Measurements from ENCODE around the gene DNAJB8. TPM values are rescaled to one million over a fixed set of nuclear protein-coding genes. Genes with fewer than 3 reads are reported as not detected.

Gene DNAJB8
- total RNA-seq, 1 experiment from 2014 or later: not detected

- Histone ChIP-seq H4K5ac (ENCODE audit: insufficient read length, low read depth, low read length) (no peak overlapping the region), H3K4ac (ENCODE audit: low read depth, low read length) (no peak overlapping the region), H3K4me1 (ENCODE audit: insufficient read depth, low read length) (no peaks in the 10 kb centered on the region; the same call in 1 of the 2 replicates), H4K20me1 (ENCODE audit: control insufficient read depth, insufficient read depth, insufficient read length) (no peaks in the 10 kb centered on the region), H3K79me2 (ENCODE audit: insufficient read depth, low read length) (no peaks in the 10 kb centered on the region), H3K9me3 (ENCODE audit: control insufficient read depth, low read depth, low read length) (no peaks in the 10 kb centered on the region), H2AK5ac (ENCODE audit: insufficient read length, low read length) (no peak overlapping the region), H2AFZ (ENCODE audit: low read length) (no peak overlapping the region), H3K4me2 (ENCODE audit: insufficient read depth, insufficient read length, low read length) (no peak overlapping the region), H2BK12ac (ENCODE audit: insufficient read length, low read depth, low read length) (no peak overlapping the region), H3K79me1 (ENCODE audit: insufficient read depth, low read depth, low read length, poor library complexity, severe bottlenecking) (no peaks in the 10 kb centered on the region), H3K9ac (ENCODE audit: extremely low read depth, insufficient read length, low read length) (no peak overlapping the region), H3K27ac (ENCODE audit: insufficient read length, low read depth, low read length) (no peak overlapping the region), H3K14ac (ENCODE audit: insufficient read depth, low read length) (no peak overlapping the region; the same call in 1 of the 2 replicates), H3K23me2 (ENCODE audit: insufficient read length, low read depth, low read length, poor library complexity, severe bottlenecking) (no peaks in the 10 kb centered on the region), H3K18ac (ENCODE audit: insufficient read length, low read depth, low read length) (no peak overlapping the region), H2BK120ac (ENCODE audit: low read depth, low read length, poor library complexity, severe bottlenecking) (no peak overlapping the region), H2BK20ac (ENCODE audit: low read depth, low read length, poor library complexity, severe bottlenecking) (no peak overlapping the region), H4K8ac (replicated peaks; ENCODE audit: insufficient read length, low read depth, low read length) (no peak overlapping the region), H2BK15ac (ENCODE audit: low read depth, low read length) (no peak overlapping the region), H3K56ac (ENCODE audit: insufficient read length, low read depth, low read length) (no peak overlapping the region), H3K23ac (ENCODE audit: insufficient read length, low read depth, low read length) (no peak overlapping the region), H2BK5ac (ENCODE audit: insufficient read length, low read length) (no peak overlapping the region), H3T11ph (ENCODE audit: low read length) (no peak overlapping the region), H4K91ac (ENCODE audit: insufficient read length, low read depth, low read length) (no peak overlapping the region), H3K27me3 (ENCODE audit: insufficient read depth, low read length) (no peaks in the 10 kb centered on the region)
- Mint-ChIP-seq H3K27ac (peak overlapping the region in 2 of 3 experiments; percentile 14 to 91; a peak in 4 of 7 replicates), H3K36me3 (ENCODE audit: insufficient read depth in 1 of 3, low read depth in 3 of 3) (peaks cover 0 to 2% (median 0%) of the 10 kb centered on the region in 3 experiments; a peak in 1 of 7 replicates), H3K9me3 (no peaks in the 10 kb centered on the region; a peak in 1 of 5 replicates), H3K4me1 (peaks cover 23 to 50% of the 10 kb centered on the region in 2 experiments), H3K27me3 (ENCODE audit: low read depth) (peaks cover 1% of the 10 kb centered on the region), H3K4me3 (peak overlapping the region in 1 of 2 experiments; percentile 29; a peak in 1 of 5 replicates)
- DNase-seq: peak; percentile 63
- no CpG with 5 or more reads among the region's 8 CpGs for WGBS (ENCODE audit: extremely low coverage, insufficient read length, low lambda C conversion rate)
- TF ChIP-seq CTCF (conservative IDR thresholded peaks at IDR 0.05): no peak
Measured at GRCh38 chr3:128413003-128413370, 53.7 kb downstream of the DNAJB8 start.

Other genes starting within 250 kb of the DNAJB8 start
- 1.9 and 2.7 TPM in 2 replicates for gene GATA2, start 26.3 kb upstream of the DNAJB8 start, total RNA-seq (2021)
- 170 and 174 TPM in 2 replicates for gene RPN1, start 183.9 kb upstream of the DNAJB8 start, total RNA-seq (2021)

Data from H9 (cell line).